Measurements from ENCODE around the gene SUPT3H. TPM values are rescaled to one million over a fixed set of nuclear protein-coding genes. Genes with fewer than 3 reads are reported as not detected.

The SUPT3H gene
- total RNA-seq, 3 donors from 2014 or later = 3.0 to 8.1 (median 3.5) TPM

DNA sequence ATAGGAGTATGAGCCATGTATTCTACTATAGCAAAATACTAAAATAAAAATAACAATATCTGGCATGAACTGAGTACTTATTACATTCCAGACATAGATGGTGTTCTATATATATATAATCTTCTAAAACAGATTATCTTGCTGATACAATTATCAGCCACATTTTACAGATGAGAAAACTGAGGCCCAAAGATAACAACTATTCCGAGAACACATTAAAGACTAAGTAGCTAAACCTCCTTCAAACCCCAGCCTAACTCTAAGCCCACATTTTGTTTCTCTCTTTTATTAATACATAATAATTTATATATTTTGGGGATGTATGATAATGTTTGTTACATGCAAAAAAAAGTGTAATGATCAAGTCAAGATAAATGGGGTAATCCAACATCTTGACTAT, 148.3 kb downstream of the SUPT3H start:
- H3K9me3 ChIP-seq = peaks cover 22% of the 10 kb centered on the region
- H3K4me1 ChIP-seq (ENCODE audit: low read depth) = no peaks in the 10 kb centered on the region
- H3K4me3 ChIP-seq = no peak overlapping the region
- TF ChIP-seq, protein P1, sequence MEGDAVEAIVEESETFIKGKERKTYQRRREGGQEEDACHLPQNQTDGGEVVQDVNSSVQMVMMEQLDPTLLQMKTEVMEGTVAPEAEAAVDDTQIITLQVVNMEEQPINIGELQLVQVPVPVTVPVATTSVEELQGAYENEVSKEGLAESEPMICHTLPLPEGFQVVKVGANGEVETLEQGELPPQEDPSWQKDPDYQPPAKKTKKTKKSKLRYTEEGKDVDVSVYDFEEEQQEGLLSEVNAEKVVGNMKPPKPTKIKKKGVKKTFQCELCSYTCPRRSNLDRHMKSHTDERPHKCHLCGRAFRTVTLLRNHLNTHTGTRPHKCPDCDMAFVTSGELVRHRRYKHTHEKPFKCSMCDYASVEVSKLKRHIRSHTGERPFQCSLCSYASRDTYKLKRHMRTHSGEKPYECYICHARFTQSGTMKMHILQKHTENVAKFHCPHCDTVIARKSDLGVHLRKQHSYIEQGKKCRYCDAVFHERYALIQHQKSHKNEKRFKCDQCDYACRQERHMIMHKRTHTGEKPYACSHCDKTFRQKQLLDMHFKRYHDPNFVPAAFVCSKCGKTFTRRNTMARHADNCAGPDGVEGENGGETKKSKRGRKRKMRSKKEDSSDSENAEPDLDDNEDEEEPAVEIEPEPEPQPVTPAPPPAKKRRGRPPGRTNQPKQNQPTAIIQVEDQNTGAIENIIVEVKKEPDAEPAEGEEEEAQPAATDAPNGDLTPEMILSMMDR (IDR thresholded peaks at IDR 0.05) = no peak
- intact Hi-C loops (cut with DNase I, micrococcal nuclease) = no loop called here
- no peak for DNase-seq
- H3K36me3 ChIP-seq (ENCODE audit: low read depth) = no peaks in the 10 kb centered on the region
- no peak for ATAC-seq

DNA sequence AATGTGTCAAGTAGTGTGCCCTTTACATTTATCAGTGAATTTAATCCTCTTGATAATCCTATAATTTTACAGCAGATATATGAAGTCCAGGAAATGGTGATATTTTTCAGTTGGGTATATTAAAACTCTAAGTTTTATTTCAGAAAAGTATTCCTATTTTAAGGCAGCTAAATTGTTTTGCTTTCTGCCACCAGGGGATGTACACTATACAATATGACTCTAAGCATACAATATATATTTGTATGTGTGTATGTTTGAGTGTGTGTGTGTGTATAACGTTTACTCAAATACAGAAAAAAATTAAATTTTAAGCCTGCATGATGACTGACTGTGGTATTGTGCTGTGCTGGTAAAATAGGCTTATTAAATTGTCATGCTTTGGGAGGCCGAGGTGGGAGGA, 151.7 kb downstream of the SUPT3H start:
- Histone ChIP-seq H3K4me1 (ENCODE audit: low read depth) (no peaks in the 10 kb centered on the region), H3K9me3 (peaks cover 3% of the 10 kb centered on the region), H3K36me3 (ENCODE audit: low read depth) (no peaks in the 10 kb centered on the region), H3K4me3 (no peak overlapping the region)
- intact Hi-C loops (cut with DNase I, micrococcal nuclease) = no loop called here
- TF ChIP-seq, protein P1 (IDR thresholded peaks at IDR 0.05) = no peak
- no peak for ATAC-seq
- no peak for DNase-seq

DNA sequence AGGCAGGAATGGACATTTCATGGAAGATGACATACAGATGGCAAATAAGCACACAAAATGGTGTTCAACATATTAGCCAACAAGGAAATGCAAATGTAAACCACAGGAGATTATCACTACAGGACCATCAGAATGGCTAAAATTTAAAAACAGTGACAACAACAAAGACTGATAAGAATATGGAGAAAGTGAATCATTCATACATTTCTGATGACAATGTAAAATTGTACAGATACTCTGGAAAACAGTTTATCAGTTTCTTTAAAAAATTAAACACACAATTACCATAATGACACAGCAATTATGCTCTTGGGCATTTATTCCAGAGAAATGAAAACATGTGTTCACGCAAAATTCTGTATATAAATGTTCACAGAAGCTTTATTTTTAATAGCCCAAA, 155.4 kb downstream of the SUPT3H start:
- H3K4me3 ChIP-seq = no peak overlapping the region
- H3K36me3 ChIP-seq (ENCODE audit: low read depth) = no peaks in the 10 kb centered on the region
- TF ChIP-seq, protein P1 (IDR thresholded peaks at IDR 0.05) = no peak
- ATAC-seq = no peak
- no peaks in the 10 kb centered on the region for H3K4me1 ChIP-seq (ENCODE audit: low read depth)
- no peaks in the 10 kb centered on the region for H3K9me3 ChIP-seq
- intact Hi-C loops (cut with DNase I, micrococcal nuclease) = no loop called here
- DNase-seq = no peak

DNA sequence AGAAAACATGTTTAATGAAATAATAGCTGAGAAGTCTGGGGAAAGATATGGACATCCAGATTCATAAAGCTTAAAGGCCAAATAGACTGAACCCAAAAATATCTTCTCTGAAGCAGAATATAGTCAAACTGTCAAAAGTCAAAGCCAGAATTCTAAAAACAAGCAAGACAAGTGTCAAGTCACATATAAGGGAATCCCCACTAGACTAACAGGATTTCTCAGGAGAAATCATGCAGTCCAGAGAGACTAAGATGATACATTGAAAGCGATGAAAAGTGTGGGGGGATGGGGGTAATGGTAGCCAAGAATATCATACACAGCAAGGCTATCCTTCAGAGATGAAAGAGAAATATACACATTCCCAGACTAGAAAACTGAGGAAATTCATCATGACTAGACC, 162.0 kb downstream of the SUPT3H start:
- ATAC-seq = no peak
- no peak overlapping the region for H3K4me3 ChIP-seq
- no peak for DNase-seq
- TF ChIP-seq, protein P1 (IDR thresholded peaks at IDR 0.05) = no peak
- H3K4me1 ChIP-seq (ENCODE audit: low read depth) = no peaks in the 10 kb centered on the region
- H3K36me3 ChIP-seq (ENCODE audit: low read depth) = no peaks in the 10 kb centered on the region
- intact Hi-C loops (cut with DNase I, micrococcal nuclease) = no loop called here
- no peaks in the 10 kb centered on the region for H3K9me3 ChIP-seq

DNA sequence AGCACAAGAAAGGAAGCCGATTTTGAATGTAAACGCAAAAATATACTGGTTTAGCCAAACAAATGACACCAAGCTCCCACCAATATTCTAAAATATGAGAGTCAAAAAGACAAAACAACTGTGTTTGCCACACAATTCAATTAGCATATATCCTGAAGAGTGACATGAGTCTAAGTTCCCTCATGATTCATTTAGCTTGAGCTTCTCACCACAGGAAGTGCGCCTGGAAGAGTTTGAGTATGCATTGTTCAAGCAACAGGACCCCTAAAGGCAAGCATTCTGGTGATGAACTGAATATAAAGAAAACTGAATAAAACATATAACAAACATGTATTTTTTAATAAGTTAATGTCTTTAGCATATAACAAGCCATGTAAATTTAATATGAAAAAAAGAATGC, 164.8 kb downstream of the SUPT3H start:
- H3K9me3 ChIP-seq = peaks cover 13% of the 10 kb centered on the region
- no peaks in the 10 kb centered on the region for H3K4me1 ChIP-seq (ENCODE audit: low read depth)
- DNase-seq (no peak), ATAC-seq (no peak)
- no peak overlapping the region for H3K4me3 ChIP-seq
- intact Hi-C loops (cut with DNase I, micrococcal nuclease) = no loop called here
- no peaks in the 10 kb centered on the region for H3K36me3 ChIP-seq (ENCODE audit: low read depth)
- TF ChIP-seq, protein P1 (IDR thresholded peaks at IDR 0.05) = no peak

DNA sequence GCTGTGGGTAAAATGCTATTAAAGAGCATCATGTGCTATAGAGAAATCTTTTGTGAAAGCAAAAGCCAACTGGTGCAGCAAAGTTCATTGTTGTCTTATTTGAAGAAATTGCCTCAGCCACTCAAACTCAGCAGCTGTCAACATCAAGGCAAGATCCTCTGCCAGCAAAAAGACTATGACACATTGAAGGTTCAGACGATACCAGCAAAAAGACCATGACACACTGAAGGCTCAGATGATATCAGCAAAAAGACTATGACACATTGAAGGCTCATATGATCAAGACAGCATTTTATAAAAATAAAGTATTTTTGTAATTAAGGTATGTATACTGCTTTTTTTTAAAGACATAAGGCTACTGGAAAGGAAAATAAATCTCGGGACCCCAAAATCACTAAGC, 168.0 kb downstream of the SUPT3H start:
- TF ChIP-seq, protein P1 (IDR thresholded peaks at IDR 0.05) = no peak
- peaks cover 13% of the 10 kb centered on the region for H3K9me3 ChIP-seq
- H3K36me3 ChIP-seq (ENCODE audit: low read depth) = no peaks in the 10 kb centered on the region
- no peak overlapping the region for H3K4me3 ChIP-seq
- intact Hi-C loops (cut with DNase I, micrococcal nuclease) = no loop called here
- ATAC-seq (no peak), DNase-seq (no peak)
- no peaks in the 10 kb centered on the region for H3K4me1 ChIP-seq (ENCODE audit: low read depth)

All from mucosa of descending colon (tissue), 3 donors.